Embryonic facial prominence (tissue), 1 donor: ENCODE data around the gene MCTS1.
"Not testable (repeated sequence)": the region's sequence is repeated elsewhere in the genome, so short reads cannot be mapped to it uniquely, and the experiment has no call there.

Source experiments
- DNase-seq: peaks from one replicate; pipeline ENCODE4 v3.0.0-alpha.2; 2016; ENCODE audit errors: extremely low spot score

MCTS1 gene

GRCh38 chrX:120629667-120630537 is 26.0 kb downstream of the MCTS1 start, which contains the start of gene C1GALT1C1:
Gene C1GALT1C1, minus strand, starts transcription at chrX:120630054. Its CDS starts 2,888 bp downstream, at chrX:120627166.
- DNase-seq, result peak; percentile 68

GRCh38 chrX:120638619-120639018 is 34.7 kb downstream of the MCTS1 start:
- no peak for DNase-seq

- DNase-seq, result no peak
Observed at GRCh38 chrX:120642871-120643270, 39.0 kb downstream of the MCTS1 start.

- DNase-seq, result no peak
Observed at GRCh38 chrX:120647127-120647526, 43.2 kb downstream of the MCTS1 start.

GRCh38 chrX:120652256-120652655 is 48.4 kb downstream of the MCTS1 start:
- DNase-seq, result not testable (repeated sequence)

GRCh38 chrX:120653000-120653399 is 49.1 kb downstream of the MCTS1 start:
- DNase-seq, result no peak

- DNase-seq, result no peak
Observed at GRCh38 chrX:120660637-120661036, 56.7 kb downstream of the MCTS1 start.
